ENCODE measurements around the gene RGS7.
A peak's percentile ranks its signal among the peaks of the same experiment; 100 is the strongest.

Gene RGS7

DNA sequence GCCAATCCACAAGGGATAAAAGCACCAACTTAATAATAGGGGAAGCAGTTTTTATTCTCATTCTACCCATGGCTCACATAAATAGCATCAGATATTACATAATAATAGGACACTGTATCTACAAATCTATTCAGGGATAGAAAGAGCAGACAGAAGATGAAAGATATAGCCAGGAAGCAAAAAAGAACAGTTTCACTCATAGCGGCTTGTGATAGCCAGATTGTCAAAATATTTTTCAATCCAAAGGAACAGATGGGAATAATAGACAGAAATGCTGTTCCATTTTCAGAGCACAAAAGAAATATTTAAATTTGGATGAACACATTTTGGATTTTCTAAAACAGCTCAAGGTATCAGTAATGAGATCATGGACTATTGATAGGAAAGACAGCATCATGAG is 512.5 kb downstream of the RGS7 start:
- TF ChIP-seq CTCF (IDR thresholded peaks at IDR 0.05; ENCODE audit: low read depth, low read length, missing control alignments) = no peak
- H3K4me3 ChIP-seq (replicated peaks; ENCODE audit: low read depth, low read length) = no peak overlapping the region
- no peak for DNase-seq (ENCODE audit: extremely low read depth, low read depth)

DNA sequence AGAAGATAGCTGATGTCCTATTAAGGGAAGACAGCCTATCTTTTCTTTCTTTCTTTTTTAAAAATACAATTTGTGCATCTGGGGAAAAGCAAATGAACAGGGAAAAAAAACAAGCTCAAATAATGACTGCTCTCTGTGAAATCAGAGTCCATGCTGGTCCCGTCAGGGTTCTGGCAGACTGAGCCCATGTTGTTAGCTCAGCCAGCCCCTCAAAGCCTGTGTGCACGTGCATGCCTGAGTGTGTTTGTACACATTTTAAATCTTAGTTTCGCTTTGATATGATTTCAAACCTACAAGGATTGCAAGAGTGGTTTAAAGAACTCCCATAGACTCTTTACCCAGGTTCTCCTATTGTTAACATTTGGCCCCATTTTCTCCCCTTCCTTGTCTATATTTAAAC is 513.2 kb downstream of the RGS7 start:
- no peak for DNase-seq (ENCODE audit: extremely low read depth, low read depth)
- H3K4me3 ChIP-seq (replicated peaks; ENCODE audit: low read depth, low read length) = no peak overlapping the region
- no peak for TF ChIP-seq CTCF (IDR thresholded peaks at IDR 0.05; ENCODE audit: low read depth, low read length, missing control alignments)

DNA sequence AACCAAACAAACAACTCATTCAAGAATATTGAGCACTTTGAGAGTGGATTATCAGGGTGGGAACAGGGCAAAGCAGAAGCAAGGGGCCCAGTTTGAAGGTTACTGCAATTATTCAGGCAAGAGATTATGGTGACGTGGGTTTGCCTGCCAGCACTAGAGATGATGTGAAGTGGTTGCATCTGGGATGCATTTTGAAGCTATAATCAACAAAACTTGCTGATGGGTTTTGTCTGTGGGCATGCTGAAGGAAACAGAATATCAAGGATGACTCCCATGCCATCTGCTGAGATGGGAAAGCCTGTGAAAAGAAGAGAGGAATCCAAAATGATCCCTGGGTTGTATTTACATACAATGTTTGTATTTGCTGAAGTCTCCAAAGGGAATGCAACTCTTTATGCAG is 520.7 kb downstream of the RGS7 start:
- H3K4me3 ChIP-seq (replicated peaks; ENCODE audit: low read depth, low read length) = no peak overlapping the region
- no peak for DNase-seq (ENCODE audit: extremely low read depth, low read depth)
- TF ChIP-seq CTCF (IDR thresholded peaks at IDR 0.05; ENCODE audit: low read depth, low read length, missing control alignments) = no peak

DNA sequence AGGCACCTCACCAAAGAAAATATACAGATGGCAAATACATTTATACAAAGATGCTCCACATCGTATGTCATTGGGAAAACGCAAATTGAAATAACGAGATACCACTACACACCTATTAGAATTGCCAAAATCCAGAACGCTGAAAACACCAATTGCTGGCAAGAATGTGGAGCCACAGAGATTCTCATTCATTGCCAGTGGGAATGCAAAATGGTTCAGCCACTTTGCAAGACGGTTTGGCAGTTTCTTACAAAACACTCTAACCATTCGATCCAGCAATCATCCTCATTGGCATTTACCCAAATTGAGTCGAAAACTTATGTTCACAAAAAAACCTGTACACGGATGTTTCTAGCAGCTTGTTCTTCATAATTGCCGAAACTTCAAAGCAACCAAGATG is 521.7 kb downstream of the RGS7 start:
- no peak for TF ChIP-seq CTCF (IDR thresholded peaks at IDR 0.05; ENCODE audit: low read depth, low read length, missing control alignments)
- no peak for DNase-seq (ENCODE audit: extremely low read depth, low read depth)

GRCh38 chr1:240833075-240833474 is 523.9 kb downstream of the RGS7 start:
- no peak for TF ChIP-seq CTCF (IDR thresholded peaks at IDR 0.05; ENCODE audit: low read depth, low read length, missing control alignments)
- no peak overlapping the region for H3K4me3 ChIP-seq (replicated peaks; ENCODE audit: low read depth, low read length)
- no peak for DNase-seq (ENCODE audit: extremely low read depth, low read depth)

More for the DNA sequence above, 521.7 kb downstream of the RGS7 start:
- H3K4me3 ChIP-seq (replicated peaks; ENCODE audit: low read depth, low read length) = no peak overlapping the region

DNA sequence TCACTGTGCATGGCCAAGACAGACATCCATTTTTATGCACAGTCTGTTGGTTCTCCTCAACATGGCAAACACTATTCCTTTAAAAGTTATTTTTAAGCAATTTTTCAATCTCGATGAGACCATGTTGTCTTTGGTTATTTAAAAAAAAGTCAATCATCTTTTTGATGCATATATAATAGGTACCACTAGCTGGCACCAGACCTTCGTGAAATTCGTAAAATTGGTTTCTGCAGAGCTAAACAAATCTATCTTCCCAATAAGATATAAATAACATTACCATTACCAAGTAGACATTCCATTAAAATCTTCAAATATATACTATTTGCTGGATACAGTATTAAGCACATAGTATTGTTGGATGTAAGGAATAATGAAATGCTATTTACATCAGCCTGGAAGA is 525.1 kb downstream of the RGS7 start:
- H3K4me3 ChIP-seq (replicated peaks; ENCODE audit: low read depth, low read length) = no peak overlapping the region
- no peak for TF ChIP-seq CTCF (IDR thresholded peaks at IDR 0.05; ENCODE audit: low read depth, low read length, missing control alignments)
- DNase-seq (ENCODE audit: extremely low read depth, low read depth) = no peak

GRCh38 chr1:240831191-240831631 is 525.8 kb downstream of the RGS7 start:
- TF ChIP-seq CTCF (IDR thresholded peaks at IDR 0.05; ENCODE audit: low read depth, low read length, missing control alignments) = no peak
- H3K4me3 ChIP-seq (replicated peaks; ENCODE audit: low read depth, low read length) = no peak overlapping the region
- peak; percentile 5 for DNase-seq (ENCODE audit: extremely low read depth, low read depth)

Data from HFF-Myc (cell line).